Sigmoid colon (tissue), 4 donors: Measurements from ENCODE around the gene FCGR3B.
"Not testable (repeated sequence)": the region's sequence is repeated elsewhere in the genome, so short reads cannot be mapped to it uniquely, and the experiment has no call there.

Source experiments
- POLR2A ChIP-seq, 2 donors: fragments of 450-650 bp; IDR thresholded peaks; one replicate each; pipeline ENCODE4 v1.6.1; 2016; ENCODE audit warnings: antibody characterized with exemption in 2 of 2, mild to moderate bottlenecking in 2 of 2, moderate library complexity in 2 of 2
- POLR2AphosphoS5 ChIP-seq, 4 donors: sonication (generic); formaldehyde crosslinking; IDR thresholded peaks; one replicate each; pipeline ENCODE4 v1.6.1; 2017; ENCODE audit warnings: antibody characterized with exemption in 4 of 4
- TF ChIP-seq, protein P1 (sequence below), 4 experiments: fragments of 450-650 bp in 3 of 4; fragments of 200-600 bp in 1 of 4; IDR thresholded peaks; one replicate each; pipeline ENCODE4 v1.5.1; 2016 to 2019; ENCODE audit warnings: antibody characterized with exemption in 4 of 4, mild to moderate bottlenecking in 3 of 4, moderate library complexity in 2 of 4

DNA sequence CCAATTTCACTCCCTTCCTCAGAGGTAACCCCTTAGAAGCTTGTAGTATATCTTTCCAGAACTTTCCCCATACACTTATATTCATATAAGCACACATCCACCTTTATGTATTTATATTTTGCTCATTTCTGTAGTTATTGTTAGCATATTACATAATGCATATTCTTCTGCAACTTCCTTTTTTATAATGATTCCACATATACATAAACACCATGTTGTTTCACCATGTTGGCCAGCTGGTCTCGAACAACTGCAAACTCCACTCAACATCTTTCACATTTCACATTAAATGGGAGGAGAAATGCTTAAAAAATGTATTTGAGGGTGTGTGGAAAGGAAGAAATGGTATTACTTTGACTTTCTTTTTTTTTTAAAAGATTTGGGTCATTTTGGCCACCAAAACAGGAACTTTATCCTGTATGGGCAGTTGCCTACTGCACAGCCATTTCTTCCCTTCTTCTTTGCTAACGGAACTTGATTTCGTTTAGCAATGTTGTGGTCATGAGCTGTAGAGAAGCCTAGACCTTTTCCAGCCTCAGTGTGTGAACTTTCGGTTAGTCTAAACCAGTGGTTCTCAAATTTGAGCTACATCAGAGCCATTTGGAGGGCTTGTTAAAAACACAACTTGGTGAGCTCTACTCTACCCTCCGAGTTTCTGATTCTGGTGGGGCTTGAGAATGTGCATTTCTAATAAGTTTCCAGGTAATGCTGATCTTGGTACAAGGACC lies 12.7 kb upstream of the FCGR3B start:
- TF ChIP-seq, protein P1, sequence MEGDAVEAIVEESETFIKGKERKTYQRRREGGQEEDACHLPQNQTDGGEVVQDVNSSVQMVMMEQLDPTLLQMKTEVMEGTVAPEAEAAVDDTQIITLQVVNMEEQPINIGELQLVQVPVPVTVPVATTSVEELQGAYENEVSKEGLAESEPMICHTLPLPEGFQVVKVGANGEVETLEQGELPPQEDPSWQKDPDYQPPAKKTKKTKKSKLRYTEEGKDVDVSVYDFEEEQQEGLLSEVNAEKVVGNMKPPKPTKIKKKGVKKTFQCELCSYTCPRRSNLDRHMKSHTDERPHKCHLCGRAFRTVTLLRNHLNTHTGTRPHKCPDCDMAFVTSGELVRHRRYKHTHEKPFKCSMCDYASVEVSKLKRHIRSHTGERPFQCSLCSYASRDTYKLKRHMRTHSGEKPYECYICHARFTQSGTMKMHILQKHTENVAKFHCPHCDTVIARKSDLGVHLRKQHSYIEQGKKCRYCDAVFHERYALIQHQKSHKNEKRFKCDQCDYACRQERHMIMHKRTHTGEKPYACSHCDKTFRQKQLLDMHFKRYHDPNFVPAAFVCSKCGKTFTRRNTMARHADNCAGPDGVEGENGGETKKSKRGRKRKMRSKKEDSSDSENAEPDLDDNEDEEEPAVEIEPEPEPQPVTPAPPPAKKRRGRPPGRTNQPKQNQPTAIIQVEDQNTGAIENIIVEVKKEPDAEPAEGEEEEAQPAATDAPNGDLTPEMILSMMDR (IDR thresholded peaks at IDR 0.05), result not testable (repeated sequence)
- TF ChIP-seq POLR2A, POLR2AphosphoS5 (IDR thresholded peaks at IDR 0.05): not testable (repeated sequence)
